AG09319 (cell line): ENCODE measurements around the gene CFAP92.

ENCODE experiments used
- DNase-seq: peaks from one replicate; pipeline ENCODE4 v3.0.0-alpha.2; 2010; ENCODE audit warnings: low read depth; ENCODE audit errors: extremely low read depth
- TF ChIP-seq, protein P1 (sequence below): IDR thresholded peaks from 2 replicates; pipeline ENCODE4 v1.5.1; 2011; ENCODE audit warnings: low read depth, mild to moderate bottlenecking, inconsistent platforms, low read length, moderate library complexity

Gene CFAP92

DNA sequence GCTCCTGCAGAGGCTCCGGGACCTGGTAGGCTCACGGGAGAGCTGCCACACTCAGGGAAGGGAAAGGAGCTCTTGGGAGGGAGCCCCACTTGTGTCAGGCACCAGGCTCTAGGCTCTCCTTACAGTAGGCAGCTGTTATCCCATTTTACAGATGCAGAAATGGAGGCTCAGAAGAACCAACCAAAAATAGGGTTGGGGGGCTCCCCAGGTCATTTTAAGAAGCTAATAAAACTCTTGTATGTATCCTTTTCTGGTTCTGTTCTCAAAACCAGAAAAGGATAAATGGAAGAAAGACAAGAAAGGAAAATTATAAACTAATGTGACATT is 43.2 kb upstream of the CFAP92 start:
- DNase-seq = no peak
- TF ChIP-seq, protein P1, sequence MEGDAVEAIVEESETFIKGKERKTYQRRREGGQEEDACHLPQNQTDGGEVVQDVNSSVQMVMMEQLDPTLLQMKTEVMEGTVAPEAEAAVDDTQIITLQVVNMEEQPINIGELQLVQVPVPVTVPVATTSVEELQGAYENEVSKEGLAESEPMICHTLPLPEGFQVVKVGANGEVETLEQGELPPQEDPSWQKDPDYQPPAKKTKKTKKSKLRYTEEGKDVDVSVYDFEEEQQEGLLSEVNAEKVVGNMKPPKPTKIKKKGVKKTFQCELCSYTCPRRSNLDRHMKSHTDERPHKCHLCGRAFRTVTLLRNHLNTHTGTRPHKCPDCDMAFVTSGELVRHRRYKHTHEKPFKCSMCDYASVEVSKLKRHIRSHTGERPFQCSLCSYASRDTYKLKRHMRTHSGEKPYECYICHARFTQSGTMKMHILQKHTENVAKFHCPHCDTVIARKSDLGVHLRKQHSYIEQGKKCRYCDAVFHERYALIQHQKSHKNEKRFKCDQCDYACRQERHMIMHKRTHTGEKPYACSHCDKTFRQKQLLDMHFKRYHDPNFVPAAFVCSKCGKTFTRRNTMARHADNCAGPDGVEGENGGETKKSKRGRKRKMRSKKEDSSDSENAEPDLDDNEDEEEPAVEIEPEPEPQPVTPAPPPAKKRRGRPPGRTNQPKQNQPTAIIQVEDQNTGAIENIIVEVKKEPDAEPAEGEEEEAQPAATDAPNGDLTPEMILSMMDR = no peak

DNA sequence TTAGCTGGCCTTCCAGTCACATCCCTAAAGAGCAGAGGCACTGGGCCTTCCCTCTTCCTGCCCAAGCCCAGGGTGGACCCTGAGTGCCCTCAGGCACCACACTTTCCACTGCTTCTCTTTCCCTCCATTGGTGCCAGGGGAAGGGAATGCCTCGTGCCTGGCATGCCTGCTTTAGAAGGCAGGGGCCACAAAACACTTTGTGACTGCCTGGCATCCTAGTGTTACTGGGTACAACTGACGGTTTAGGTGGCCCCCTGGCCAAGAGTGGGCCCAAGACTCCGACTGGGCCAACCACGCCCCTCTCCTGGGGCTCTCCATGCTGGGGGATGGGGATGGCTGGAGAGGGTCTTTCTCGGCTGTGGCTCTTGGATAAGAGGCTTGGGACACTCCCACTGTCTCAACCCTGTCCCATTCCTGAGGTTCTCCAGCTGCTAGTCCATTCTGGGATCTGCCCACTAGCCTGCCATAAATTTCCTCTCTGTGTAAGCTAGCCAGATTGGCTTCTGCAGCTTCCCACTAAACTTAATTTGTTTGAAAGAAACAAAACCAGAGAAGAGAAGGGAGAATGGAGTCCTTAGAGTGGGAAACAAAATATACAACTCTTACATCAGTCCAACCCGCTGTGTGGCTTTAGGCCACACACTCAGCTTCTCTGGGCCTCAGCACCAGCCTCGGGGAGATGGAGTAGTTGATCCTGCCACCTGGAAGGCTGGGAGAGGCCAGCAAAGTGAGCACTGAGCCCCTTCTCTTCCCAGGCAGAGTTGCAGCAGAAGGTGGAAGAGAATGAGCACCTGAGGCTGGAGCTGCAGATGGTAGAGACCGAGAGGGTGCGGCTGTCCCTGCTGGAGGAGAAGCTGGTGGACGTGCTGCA is 42.6 kb upstream of the CFAP92 start:
- no peak for DNase-seq
- TF ChIP-seq, protein P1 = no peak

GRCh38 chr3:129035360-129036221 is 41.7 kb upstream of the CFAP92 start:
- TF ChIP-seq, protein P1 = no peak
- no peak for DNase-seq

DNA sequence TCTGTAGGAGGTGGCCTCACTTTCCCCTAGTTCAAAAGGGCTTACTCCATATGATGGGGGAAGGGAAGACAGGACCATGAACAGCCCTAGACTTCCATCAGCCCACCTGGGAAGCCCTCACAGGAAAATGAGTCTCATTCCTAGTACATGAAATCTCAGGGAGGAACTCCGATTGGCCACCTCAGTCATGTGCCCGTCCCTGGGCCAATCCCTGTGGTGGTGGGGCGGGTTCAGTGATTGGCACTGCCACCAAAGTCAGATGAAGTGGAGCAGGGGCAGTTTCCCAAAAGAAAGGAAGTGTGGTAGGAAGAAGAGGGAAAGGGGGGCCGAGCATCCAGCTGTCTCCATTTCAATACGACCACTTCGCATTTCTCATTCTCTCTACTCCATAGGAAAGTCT is 40.8 kb upstream of the CFAP92 start:
- DNase-seq = no peak
- TF ChIP-seq, protein P1 = no peak

DNA sequence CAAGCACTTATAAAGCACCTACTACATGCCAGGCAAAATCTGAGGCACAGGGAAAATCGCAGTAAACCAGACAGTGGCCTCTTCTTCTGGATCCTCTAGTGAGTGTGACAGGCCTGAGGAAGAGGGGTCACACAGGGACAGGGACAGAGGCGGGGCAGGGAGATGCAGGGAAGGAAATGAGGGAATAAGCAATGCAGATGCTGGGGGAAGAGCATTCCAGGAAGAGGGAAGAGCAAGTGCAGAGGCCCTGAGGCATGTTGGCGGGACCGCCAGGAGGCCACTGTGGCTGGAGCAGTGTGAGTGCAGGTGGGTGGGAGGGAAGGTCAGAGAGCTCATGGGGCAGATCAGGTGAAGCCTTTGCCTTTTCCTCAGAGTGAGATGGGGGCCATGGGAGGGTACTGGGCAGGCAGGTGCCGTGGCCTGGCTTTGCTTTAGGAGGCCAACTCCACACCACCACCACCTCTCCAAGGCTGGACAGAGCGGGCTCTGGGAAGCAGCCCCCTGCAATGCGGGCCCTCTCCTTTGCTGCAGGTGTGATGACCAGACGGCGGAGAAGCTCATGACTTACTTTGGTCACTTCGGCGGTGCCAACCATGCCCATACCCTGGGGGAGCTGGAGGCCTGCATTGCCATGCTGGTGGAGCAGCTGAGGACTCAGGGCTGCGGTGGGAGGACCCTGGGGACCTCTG is 39.9 kb upstream of the CFAP92 start:
- TF ChIP-seq, protein P1 = no peak
- DNase-seq = no peak

DNA sequence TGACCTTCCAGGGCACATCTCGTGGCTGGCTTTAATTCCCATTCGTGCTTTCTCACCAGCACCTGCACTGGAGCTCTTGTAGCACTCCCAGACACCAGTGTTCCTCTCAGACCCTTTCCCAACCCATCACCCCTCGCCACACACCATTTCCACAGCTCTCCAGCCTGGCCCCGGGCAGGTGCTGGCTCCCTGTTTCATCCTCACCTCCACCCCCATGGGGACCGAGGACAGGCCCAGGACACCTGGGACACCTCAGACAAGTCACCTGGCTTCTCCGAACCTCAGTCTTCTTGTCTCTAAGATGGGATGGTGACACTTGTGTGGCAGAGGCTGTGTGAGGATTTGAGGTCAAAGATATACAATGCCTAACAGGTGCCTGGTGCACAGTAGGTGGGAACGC is 39.3 kb upstream of the CFAP92 start:
- no peak for DNase-seq
- TF ChIP-seq, protein P1 = no peak
